Heart left ventricle (tissue), 13 donors: Measurements from ENCODE around the gene DMD.

Experiments used
- CTCF ChIP-seq, 12 donors: fragments of 200-600 bp; sonication (generic) in 4 of 12; IDR thresholded peaks; one replicate each; pipeline versions ENCODE4 v1.5.0 to v1.8.0; 2018 to 2022; ENCODE audit warnings: antibody characterized with exemption in 12 of 12, mild to moderate bottlenecking in 5 of 12
- POLR2A ChIP-seq, 2 donors: fragments of 450-650 bp; IDR thresholded peaks; one replicate each; pipeline ENCODE4 v1.6.1; 2017; ENCODE audit warnings: antibody characterized with exemption in 2 of 2, mild to moderate bottlenecking in 2 of 2, moderate library complexity in 2 of 2
- donor health status: ischemic (EF 13 %, LVEDD 7.1; RV severe dilation, severe dysfunction).
- donor health status: DM: no; HTN: yes; CAD: no.
- donor health status: DM: no; HTN: no; CAD: no.
- donor health status: ischemic (EF 25% LVEDD 6.9; RV normal size, moderate dysfunction).
- donor health status: ischemic (EF 25% LVEDD 5.7; RV mildly dilated, moderate dysfunction).
- donor health status: ischemic (EF 35%, LVEDD 5.7; RV mildly dilated, moderate dysfunction).
- donor health status: nonischemic (EF 11% LVEDD 7.7; RV severe dilation, severe dysfunction).
- donor health status: DM: yes; HTN: yes; CAD: no.
- donor health status: PGD.
- donor health status: ischemic (EF 29% LVEDD 5.4; RV normal size, mild dysfunction).
- donor health status: nonischemic (EF 23%, LVEDD 6.1; RV moderate dilation, normal function).

GRCh38 chrX:31237189-31237588, 1974.2 kb downstream of the DMD start:
- TF ChIP-seq POLR2A (IDR thresholded peaks at IDR 0.05) (no peak), CTCF (IDR thresholded peaks at IDR 0.05) (no peak)
